ENCODE results near the gene ZFYVE27.

DNA sequence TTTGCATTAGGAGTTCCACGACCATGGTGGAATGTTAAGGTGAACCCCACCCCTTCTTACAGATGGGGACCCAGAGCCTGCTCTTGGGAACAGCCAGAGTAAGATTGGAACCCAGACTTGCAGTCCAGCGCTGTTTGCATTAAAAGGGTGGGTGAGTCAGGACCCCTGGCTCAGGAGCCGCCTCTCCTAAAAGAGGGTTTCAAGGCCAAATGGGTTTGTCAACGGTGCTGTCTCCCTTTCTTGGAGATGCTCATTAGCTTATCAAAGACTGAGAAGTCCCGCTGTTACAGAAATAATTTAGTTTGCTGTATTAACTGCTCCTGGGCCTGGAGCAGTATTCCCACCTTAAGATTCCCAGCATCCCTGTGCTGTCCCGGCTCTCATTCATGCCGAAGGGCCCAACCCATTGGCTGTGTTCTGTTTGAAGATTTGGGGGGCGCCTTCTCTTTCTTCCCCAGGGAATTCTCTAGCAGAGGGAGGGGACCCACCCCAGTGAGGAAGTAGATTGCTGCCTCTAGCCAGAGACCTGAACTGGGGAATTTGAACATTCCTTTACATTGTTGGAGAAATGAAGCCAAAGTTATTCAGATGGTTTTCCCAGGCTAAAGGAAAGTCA lies 21.6 kb upstream of the ZFYVE27 start:
- TF ChIP-seq, protein P1, sequence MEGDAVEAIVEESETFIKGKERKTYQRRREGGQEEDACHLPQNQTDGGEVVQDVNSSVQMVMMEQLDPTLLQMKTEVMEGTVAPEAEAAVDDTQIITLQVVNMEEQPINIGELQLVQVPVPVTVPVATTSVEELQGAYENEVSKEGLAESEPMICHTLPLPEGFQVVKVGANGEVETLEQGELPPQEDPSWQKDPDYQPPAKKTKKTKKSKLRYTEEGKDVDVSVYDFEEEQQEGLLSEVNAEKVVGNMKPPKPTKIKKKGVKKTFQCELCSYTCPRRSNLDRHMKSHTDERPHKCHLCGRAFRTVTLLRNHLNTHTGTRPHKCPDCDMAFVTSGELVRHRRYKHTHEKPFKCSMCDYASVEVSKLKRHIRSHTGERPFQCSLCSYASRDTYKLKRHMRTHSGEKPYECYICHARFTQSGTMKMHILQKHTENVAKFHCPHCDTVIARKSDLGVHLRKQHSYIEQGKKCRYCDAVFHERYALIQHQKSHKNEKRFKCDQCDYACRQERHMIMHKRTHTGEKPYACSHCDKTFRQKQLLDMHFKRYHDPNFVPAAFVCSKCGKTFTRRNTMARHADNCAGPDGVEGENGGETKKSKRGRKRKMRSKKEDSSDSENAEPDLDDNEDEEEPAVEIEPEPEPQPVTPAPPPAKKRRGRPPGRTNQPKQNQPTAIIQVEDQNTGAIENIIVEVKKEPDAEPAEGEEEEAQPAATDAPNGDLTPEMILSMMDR (conservative IDR thresholded peaks at IDR 0.05; ENCODE audit: low read depth, low read length), result no peak
- no peak for TF ChIP-seq CEBPB (IDR thresholded peaks at IDR 0.05; ENCODE audit: low read depth, low read length)
- TF ChIP-seq MAFK (IDR thresholded peaks at IDR 0.05; ENCODE audit: low read depth, low read length), result no peak
- TF ChIP-seq, protein P2, sequence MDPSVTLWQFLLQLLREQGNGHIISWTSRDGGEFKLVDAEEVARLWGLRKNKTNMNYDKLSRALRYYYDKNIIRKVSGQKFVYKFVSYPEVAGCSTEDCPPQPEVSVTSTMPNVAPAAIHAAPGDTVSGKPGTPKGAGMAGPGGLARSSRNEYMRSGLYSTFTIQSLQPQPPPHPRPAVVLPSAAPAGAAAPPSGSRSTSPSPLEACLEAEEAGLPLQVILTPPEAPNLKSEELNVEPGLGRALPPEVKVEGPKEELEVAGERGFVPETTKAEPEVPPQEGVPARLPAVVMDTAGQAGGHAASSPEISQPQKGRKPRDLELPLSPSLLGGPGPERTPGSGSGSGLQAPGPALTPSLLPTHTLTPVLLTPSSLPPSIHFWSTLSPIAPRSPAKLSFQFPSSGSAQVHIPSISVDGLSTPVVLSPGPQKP (IDR thresholded peaks at IDR 0.05; ENCODE audit: borderline replicate concordance, low read depth, low read length), result no peak

Measured in IMR-90 (cell line).